GM12878 (cell line): ENCODE measurements around the gene RAB3IL1. TPM values are rescaled to one million over a fixed set of nuclear protein-coding genes. Genes with fewer than 3 reads are reported as not detected.

Experiments
- ATAC-seq: fragments of 200-7000 bp; cut with Tn5 transposase; 3 replicates; pipeline ENCODE4 v1.9.1; 2020; ENCODE audit warnings: mild to moderate bottlenecking, moderate library complexity
- BruUV-seq: library from RNA; stranded (reverse); fragments of 400-500 nt; replicated peaks from 2 replicates; lab custom pipeline; 2021; lab: Mats Ljungman, UMichigan
- CTCF ChIA-PET: fragments of 300-600 bp; sonication (Branson Sonifier 250); formaldehyde crosslinking; extraction: SDS; loops from one replicate; lab custom pipeline; 2021; ENCODE audit warnings: inconsistent platforms; lab: Yijun Ruan, JAX
- POLR2A ChIA-PET: fragments of 350-600 bp; formaldehyde crosslinking; extraction: SDS; loops from one replicate; lab custom pipeline; 2021; ENCODE audit warnings: inconsistent platforms; lab: Charles Lee
- RAD21 ChIA-PET: fragments of 300-600 bp; sonication (Branson Sonifier 250); formaldehyde crosslinking; loops from one replicate; lab custom pipeline; 2023; ENCODE audit warnings: antibody characterized with exemption; ENCODE audit not compliant: unreplicated experiment; lab: Charles Lee
- SMC1A ChIA-PET: fragments of 300-600 bp; sonication (Branson Sonifier 250); formaldehyde crosslinking; loops from one replicate; lab custom pipeline; 2023; ENCODE audit not compliant: unreplicated experiment, uncharacterized antibody; lab: Charles Lee
- DNase-seq: peaks from one replicate; pipeline ENCODE4 v3.0.0-alpha.2; 2011; ENCODE audit warnings: low read depth, low spot score
- FAIRE-seq: peaks from 3 replicates; lab custom pipeline; 2011; peaks lifted over from hg19 to GRCh38; lab: Jason Lieb, UNC
- H2AFZ ChIP-seq: 2 replicates; pipeline ENCODE4 v1.6.0; 2011; ENCODE audit warnings: low read depth, low read length, control low read depth; ENCODE audit not compliant: control insufficient read depth
- H3K27ac ChIP-seq: 2 replicates; pipeline ENCODE4 v1.5.1; 2011; ENCODE audit warnings: control low read depth; ENCODE audit not compliant: control insufficient read depth, insufficient read depth
- H3K27me3 ChIP-seq, 2 experiments: replicated peaks in 1 of 2; 2 replicates each; pipeline versions ENCODE4 v1.6.0 to v1.6.1; 2011; ENCODE audit warnings: low read length in 1 of 2; ENCODE audit not compliant: control insufficient read depth in 2 of 2, insufficient read depth in 2 of 2
- H3K36me3 ChIP-seq, 2 experiments: 2 replicates each; pipeline ENCODE4 v1.5.1; 2011; ENCODE audit warnings: low read length in 1 of 2; ENCODE audit not compliant: control insufficient read depth in 2 of 2, insufficient read depth in 2 of 2
- H3K4me1 ChIP-seq: 2 replicates; pipeline ENCODE4 v1.6.1; 2011; ENCODE audit warnings: mild to moderate bottlenecking, low read length, moderate library complexity, mixed read lengths; ENCODE audit not compliant: control insufficient read depth, insufficient read depth
- H3K4me2 ChIP-seq: 2 replicates; pipeline ENCODE4 v1.6.0; 2011; ENCODE audit warnings: control low read depth; ENCODE audit not compliant: control insufficient read depth, insufficient read depth
- H3K4me3 ChIP-seq: fragments of 200-600 bp; sonication (generic); 2 replicates; pipeline ENCODE4 v1.5.1; 2016
- H3K79me2 ChIP-seq: 2 replicates; pipeline ENCODE4 v1.6.0; 2011; ENCODE audit warnings: low read length; ENCODE audit not compliant: control insufficient read depth, insufficient read depth
- H3K9ac ChIP-seq: 2 replicates; pipeline ENCODE4 v1.8.0; 2011; ENCODE audit warnings: low read length, control low read depth, mixed read lengths; ENCODE audit not compliant: control insufficient read depth, insufficient read depth
- H3K9me3 ChIP-seq: replicated peaks from 3 replicates; pipeline ENCODE4 v1.5.1; 2011; ENCODE audit warnings: mild to moderate bottlenecking, low read length; ENCODE audit not compliant: control insufficient read depth, insufficient read depth
- H4K20me1 ChIP-seq: 2 replicates; pipeline ENCODE4 v1.6.0; 2011; ENCODE audit not compliant: control insufficient read depth, insufficient read depth
- CBX3 ChIP-seq: fragments of 200-600 bp; sonication (generic); IDR thresholded peaks from 2 replicates; pipeline ENCODE4 v1.6.1; 2016; ENCODE audit warnings: low read depth, borderline replicate concordance
- CHD2 ChIP-seq: IDR thresholded peaks from 2 replicates; pipeline ENCODE4 v1.6.1; 2011; ENCODE audit warnings: low read depth, low read length, improper control_type of control experiment, borderline replicate concordance
- FOS ChIP-seq: IDR thresholded peaks from 3 replicates; pipeline ENCODE4 v1.6.1; 2011; ENCODE audit warnings: borderline replicate concordance; ENCODE audit not compliant: insufficient read length; ENCODE audit errors: extremely low read depth
- MTA2 ChIP-seq: fragments of 450-650 bp; IDR thresholded peaks from 2 replicates; pipeline ENCODE4 v1.6.1; 2016; ENCODE audit warnings: low read depth, mild to moderate bottlenecking, moderate library complexity
- NR2F1 ChIP-seq: fragments of 450-650 bp; conservative IDR thresholded peaks from 2 replicates; pipeline ENCODE4 v1.6.1; 2017; ENCODE audit warnings: mild to moderate bottlenecking
- POLR2AphosphoS5 ChIP-seq: IDR thresholded peaks from 2 replicates; pipeline ENCODE4 v1.6.1; 2011; ENCODE audit warnings: mild to moderate bottlenecking, low read length, inconsistent platforms
- RBBP5 ChIP-seq: fragments of 200-600 bp; sonication (generic); conservative IDR thresholded peaks from 2 replicates; pipeline ENCODE4 v1.6.1; 2016
- RELA ChIP-seq: fragments of 450-650 bp; IDR thresholded peaks from 2 replicates; pipeline ENCODE4 v1.8.0; 2014; ENCODE audit warnings: borderline replicate concordance; ENCODE audit not compliant: partially characterized antibody
- RUNX3 ChIP-seq: IDR thresholded peaks from 2 replicates; pipeline ENCODE4 v1.6.1; 2012; ENCODE audit warnings: low read length, inconsistent platforms
- SMAD5 ChIP-seq: IDR thresholded peaks from 2 replicates; pipeline ENCODE4 v1.6.1; 2016; ENCODE audit warnings: antibody characterized with exemption, low read depth
- SRF ChIP-seq, 2 experiments: IDR thresholded peaks; 2 replicates each; pipeline ENCODE4 v1.6.1; 2011; ENCODE audit warnings: low read depth in 2 of 2, low read length in 2 of 2, mild to moderate bottlenecking in 1 of 2, moderate library complexity in 1 of 2
- STAT1 ChIP-seq: fragments of 450-650 bp; conservative IDR thresholded peaks from 2 replicates; pipeline ENCODE4 v1.6.1; 2014; ENCODE audit warnings: antibody characterized with exemption, mild to moderate bottlenecking
- YBX1 ChIP-seq: fragments of 450-650 bp; IDR thresholded peaks from 2 replicates; pipeline ENCODE4 v1.6.1; 2016; ENCODE audit warnings: antibody characterized with exemption
- ZNF217 ChIP-seq: fragments of 450-650 bp; IDR thresholded peaks from 2 replicates; pipeline ENCODE4 v1.6.1; 2017; ENCODE audit warnings: antibody characterized with exemption, mild to moderate bottlenecking
- ZNF592 ChIP-seq: fragments of 450-650 bp; IDR thresholded peaks from 2 replicates; pipeline ENCODE4 v1.6.1; 2017; ENCODE audit warnings: mild to moderate bottlenecking, moderate library complexity
- WGBS: methylation state at CpG from one replicate; pipeline ENCODE4 v1.1.6; 2016; ENCODE audit warnings: low lambda C conversion rate; ENCODE audit not compliant: insufficient replicate concordance, insufficient coverage; ENCODE audit errors: missing lambda C conversion rate; 5-methylcytosine and 5-hydroxymethylcytosine counted together
- in situ Hi-C: fragments of 300-500 bp; cut with MboI; formaldehyde crosslinking; loops from 9 replicates; pipeline ENCODE4 v1.14.3; 2018; ENCODE audit warnings: mixed read lengths
- intact Hi-C: fragments of 100-400 bp; cut with micrococcal nuclease; formaldehyde crosslinking; loops from one replicate; pipeline ENCODE4 v1.14.2; 2022; ENCODE audit not compliant: unreplicated experiment
- polyA plus RNA-seq, 11 experiments: library from polyadenylated mRNA; depleted of rRNA in 4 of 11; unstranded in 6 of 11; stranded (reverse) in 5 of 11; fragments of >200 nt; fragmentation: Nextera tagmentation in 4 of 11; fragmentation: Illumina TruSeq in 1 of 11; extraction: Ambion mirVana in 4 of 11; extraction: Trizol in 1 of 11; gene quantifications; 1 replicate in 1 of 11; 2 replicates in 10 of 11; pipeline versions ENCODE4 v1.2.1 to v1.2.3, GENCODE V29; 2011 to 2016; ENCODE audit warnings: inconsistent platforms in 2 of 11, missing spikeins in 2 of 11, low read depth in 1 of 11
- total RNA-seq, 4 experiments: library from RNA; depleted of rRNA in 3 of 4; stranded (reverse); fragments of >200 nt in 3 of 4; fragmentation: Illumina TruSeq in 1 of 4; extraction: Trizol in 1 of 4; gene quantifications; 2 replicates each; pipeline versions ENCODE4 v1.2.1 to v1.2.3, GENCODE V29; 2013 to 2021
- TF ChIP-seq, protein P1 (sequence below): IDR thresholded peaks from 2 replicates; pipeline ENCODE4 v1.6.1; 2012; ENCODE audit warnings: improper control_type of control experiment, low read depth, low read length; ENCODE audit not compliant: insufficient replicate concordance

RAB3IL1 gene
- total and polyA plus RNA-seq, 10 of the 15 experiments (the other 5 are each of a cell fraction or from before 2014, with no cell fraction given) = 0.04 TPM; not detected in 9

DNA sequence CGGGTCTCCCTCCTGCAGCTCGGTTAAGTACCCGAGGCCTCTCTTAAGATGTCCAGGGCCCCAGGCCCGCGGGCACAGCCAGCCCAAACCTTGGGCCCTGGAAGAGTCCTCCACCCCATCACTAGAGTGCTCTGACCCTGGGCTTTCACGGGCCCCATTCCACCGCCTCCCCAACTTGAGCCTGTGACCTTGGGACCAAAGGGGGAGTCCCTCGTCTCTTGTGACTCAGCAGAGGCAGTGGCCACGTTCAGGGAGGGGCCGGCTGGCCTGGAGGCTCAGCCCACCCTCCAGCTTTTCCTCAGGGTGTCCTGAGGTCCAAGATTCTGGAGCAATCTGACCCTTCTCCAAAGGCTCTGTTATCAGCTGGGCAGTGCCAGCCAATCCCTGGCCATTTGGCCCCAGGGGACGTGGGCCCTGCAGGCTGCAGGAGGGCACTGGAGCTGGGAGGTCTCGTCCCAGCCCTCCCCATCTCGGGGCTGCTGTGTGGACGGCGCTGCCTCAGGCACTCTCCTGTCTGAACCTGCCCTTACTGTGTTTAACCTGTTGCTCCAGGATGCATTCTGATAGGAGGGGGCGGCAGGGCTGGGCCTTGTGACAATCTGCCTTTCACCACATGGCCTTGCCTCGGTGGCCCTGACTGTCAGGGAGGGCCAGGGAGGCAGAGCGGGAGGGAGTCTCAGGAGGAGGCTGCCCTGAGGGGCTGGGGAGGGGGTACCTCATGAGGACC is 51.0 kb downstream of the RAB3IL1 start:
- H3K79me2 ChIP-seq = no peaks in the 10 kb centered on the region
- H3K4me1 ChIP-seq = no peaks in the 10 kb centered on the region
- no peak overlapping the region for H2AFZ ChIP-seq
- ChIA-PET RAD21 (interaction anchor here (1.0 kb wide), 1 partner anchor 69 kb away, joined by 5 read pairs; no protein-coding TSS in a partner anchor), SMC1A (interaction anchor here (1.1 to 1.3 kb wide), 2 partner anchors 14 to 81 kb away, joined by 4 to 5 read pairs; no protein-coding TSS in a partner anchor), CTCF (interaction anchor here (1.9 to 5.3 kb wide), 2 partner anchors 70 to 216 kb away, joined by 5 to 49 read pairs; no protein-coding TSS in a partner anchor), POLR2A (no interaction called here)
- in situ Hi-C loops (no loop called here), intact Hi-C loops (no loop called here)
- ATAC-seq = no peak
- peaks cover 2 to 16% of the 10 kb centered on the region in 2 experiments for H3K36me3 ChIP-seq
- H3K9me3 ChIP-seq = no peaks in the 10 kb centered on the region
- no peak for DNase-seq
- BruUV-seq = TSS peak; percentile 46
- H3K9ac ChIP-seq = no peak overlapping the region
- 54% methylated on average over 18 of the region's 18 CpGs for WGBS
- no peak overlapping the region for H3K4me3 ChIP-seq
- no peak for FAIRE-seq
- no peaks in the 10 kb centered on the region for H3K27me3 ChIP-seq
- H3K27ac ChIP-seq = no peak overlapping the region
- no peaks in the 10 kb centered on the region for H4K20me1 ChIP-seq
- no peak overlapping the region for H3K4me2 ChIP-seq
- TF ChIP-seq ZNF592 (no peak), NR2F1 (no peak), YBX1 (no peak), SRF (IDR thresholded peaks at IDR 0.05; ENCODE audit: low read depth in 2 of 2, low read length in 2 of 2) (no peak), CHD2 (no peak), MTA2 (no peak), CBX3 (no peak), SMAD5 (no peak), RUNX3 (no peak), FOS (no peak), RBBP5 (no peak), ZNF217 (no peak), RELA (no peak), STAT1 (no peak), POLR2AphosphoS5 (no peak)
- TF ChIP-seq, protein P1, sequence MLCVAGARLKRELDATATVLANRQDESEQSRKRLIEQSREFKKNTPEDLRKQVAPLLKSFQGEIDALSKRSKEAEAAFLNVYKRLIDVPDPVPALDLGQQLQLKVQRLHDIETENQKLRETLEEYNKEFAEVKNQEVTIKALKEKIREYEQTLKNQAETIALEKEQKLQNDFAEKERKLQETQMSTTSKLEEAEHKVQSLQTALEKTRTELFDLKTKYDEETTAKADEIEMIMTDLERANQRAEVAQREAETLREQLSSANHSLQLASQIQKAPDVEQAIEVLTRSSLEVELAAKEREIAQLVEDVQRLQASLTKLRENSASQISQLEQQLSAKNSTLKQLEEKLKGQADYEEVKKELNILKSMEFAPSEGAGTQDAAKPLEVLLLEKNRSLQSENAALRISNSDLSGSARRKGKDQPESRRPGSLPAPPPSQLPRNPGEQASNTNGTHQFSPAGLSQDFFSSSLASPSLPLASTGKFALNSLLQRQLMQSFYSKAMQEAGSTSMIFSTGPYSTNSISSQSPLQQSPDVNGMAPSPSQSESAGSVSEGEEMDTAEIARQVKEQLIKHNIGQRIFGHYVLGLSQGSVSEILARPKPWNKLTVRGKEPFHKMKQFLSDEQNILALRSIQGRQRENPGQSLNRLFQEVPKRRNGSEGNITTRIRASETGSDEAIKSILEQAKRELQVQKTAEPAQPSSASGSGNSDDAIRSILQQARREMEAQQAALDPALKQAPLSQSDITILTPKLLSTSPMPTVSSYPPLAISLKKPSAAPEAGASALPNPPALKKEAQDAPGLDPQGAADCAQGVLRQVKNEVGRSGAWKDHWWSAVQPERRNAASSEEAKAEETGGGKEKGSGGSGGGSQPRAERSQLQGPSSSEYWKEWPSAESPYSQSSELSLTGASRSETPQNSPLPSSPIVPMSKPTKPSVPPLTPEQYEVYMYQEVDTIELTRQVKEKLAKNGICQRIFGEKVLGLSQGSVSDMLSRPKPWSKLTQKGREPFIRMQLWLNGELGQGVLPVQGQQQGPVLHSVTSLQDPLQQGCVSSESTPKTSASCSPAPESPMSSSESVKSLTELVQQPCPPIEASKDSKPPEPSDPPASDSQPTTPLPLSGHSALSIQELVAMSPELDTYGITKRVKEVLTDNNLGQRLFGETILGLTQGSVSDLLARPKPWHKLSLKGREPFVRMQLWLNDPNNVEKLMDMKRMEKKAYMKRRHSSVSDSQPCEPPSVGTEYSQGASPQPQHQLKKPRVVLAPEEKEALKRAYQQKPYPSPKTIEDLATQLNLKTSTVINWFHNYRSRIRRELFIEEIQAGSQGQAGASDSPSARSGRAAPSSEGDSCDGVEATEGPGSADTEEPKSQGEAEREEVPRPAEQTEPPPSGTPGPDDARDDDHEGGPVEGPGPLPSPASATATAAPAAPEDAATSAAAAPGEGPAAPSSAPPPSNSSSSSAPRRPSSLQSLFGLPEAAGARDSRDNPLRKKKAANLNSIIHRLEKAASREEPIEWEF = no peak
